Iris pigment epithelial cell (primary cell): ENCODE results near the gene MYNN.
"Not testable (repeated sequence)": the region's sequence is repeated elsewhere in the genome, so short reads cannot be mapped to it uniquely, and the experiment has no call there.

Experiments used
- DNase-seq: peaks from one replicate; pipeline ENCODE4 v3.0.0-alpha.2; 2011; ENCODE audit warnings: low read depth

The MYNN gene

DNA sequence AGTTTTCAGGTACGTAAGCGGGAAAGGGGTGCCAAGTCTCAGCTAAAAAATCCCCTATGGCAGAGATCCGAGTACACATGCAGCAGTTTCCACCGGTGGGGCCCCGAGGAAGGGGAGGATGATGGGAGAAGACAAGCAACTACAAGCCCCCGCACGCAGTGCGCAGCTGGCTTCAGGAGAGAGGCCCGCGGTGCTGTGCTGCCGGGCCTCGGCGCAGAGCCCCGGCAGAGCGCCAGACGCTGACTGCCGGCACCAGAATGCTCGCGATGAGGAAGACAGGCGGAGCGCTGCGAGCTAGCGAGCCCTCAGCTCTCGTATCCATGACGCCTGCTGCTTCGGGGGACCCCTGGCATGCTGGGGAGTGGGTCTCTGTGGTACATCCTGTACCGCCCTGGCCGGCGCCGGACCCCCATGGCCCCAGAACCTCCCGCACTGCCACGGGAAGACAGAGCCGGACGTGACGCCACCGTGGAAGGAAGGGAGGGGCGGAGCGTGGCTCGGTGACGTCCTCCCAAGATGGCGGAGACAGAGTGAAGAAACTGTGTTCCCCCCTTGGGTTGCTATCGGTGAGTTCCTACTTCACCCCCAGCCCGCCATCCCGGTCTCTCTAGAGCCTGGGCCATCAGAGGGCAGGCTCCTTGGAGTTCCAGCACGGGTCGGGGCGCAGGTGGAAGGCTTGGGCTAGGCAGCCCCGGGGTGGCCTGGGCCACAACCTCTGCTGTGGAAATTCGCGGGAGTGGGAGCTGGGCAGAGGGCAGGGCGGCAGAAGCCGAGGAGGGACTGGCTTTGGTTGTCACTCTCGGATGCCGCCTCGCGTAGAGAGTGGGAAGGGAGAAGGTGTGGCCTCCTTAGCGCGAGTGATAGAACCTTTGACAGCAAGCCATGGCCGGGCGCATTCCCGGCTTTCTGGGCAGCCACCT, at the start of gene MYNN:
Gene MYNN, plus strand, starts transcription at position 500 of the 920 bp plus-strand sequence. CDS start 900 bp downstream, outside the sequence.
- peak; percentile 90 for DNase-seq

DNA sequence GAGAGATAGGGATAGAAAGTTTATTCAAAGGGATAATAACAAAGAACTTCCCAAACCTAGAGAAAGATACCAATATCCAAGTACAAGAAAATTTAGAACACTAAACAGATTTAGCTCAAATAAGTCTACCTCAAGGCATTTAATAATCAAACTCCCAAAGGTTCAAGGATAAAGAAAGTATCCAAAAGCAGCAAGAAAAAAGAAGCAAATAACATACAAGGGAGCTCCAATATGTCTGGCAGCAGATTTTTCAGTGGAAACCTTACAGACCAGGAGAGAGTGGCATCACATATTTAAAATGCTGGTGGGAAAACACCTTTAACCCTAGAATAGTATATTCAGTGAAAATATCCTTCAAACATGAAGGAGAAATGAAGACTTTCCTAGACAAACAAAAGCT, 41.3 kb upstream of the MYNN start:
- not testable (repeated sequence) for DNase-seq

DNA sequence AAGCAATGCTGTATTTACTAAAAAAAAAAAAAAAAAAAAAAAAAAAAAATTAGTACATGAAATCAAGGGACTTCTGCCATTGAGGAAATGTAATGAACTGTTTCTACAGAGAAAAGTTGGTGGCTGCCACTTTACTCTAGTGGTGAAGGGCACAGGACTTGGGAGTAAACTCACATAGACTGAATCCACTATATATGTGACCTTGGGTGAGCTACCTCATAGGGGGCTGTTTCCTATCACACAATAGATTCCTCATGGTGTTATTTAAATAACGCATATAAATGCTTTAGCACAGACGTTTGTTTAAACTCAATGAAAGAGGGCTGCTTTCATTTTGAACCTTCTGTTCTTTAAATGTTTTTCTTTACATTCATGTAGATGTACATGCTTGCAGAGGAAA, 34.1 kb upstream of the MYNN start:
- no peak for DNase-seq

DNA sequence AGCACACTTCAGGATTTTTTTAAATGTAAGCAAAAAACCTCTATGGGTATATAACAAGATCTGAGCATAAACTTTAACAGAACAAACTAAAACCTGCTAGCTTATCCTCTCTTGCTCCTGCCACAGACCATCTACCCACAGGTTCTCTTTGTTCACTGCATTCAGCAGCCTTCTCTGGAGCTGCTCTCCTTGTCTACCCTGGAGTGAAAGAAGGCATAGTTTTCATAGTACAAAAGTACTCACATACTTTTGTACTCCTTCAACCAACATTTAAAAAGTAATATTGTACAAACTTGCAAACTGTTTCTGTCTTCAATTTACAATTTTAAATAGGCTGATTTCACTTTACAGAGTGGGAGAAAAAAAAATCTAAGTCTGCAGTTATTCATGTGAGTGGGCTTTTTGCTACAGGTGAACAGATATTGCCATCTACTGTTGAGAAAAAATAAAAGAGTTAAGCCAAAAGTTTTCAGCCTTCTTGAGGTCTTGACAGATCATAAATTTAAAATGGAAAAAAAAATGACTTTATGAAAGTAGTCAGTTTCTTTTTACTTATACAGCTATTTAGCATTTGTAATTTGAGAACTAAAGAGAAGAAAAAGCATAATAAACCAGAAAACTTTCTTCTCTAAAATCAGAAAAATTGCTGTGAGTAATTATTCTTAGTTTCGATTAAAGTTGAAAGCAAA, 28.7 kb upstream of the MYNN start:
- peak; percentile 7 for DNase-seq

DNA sequence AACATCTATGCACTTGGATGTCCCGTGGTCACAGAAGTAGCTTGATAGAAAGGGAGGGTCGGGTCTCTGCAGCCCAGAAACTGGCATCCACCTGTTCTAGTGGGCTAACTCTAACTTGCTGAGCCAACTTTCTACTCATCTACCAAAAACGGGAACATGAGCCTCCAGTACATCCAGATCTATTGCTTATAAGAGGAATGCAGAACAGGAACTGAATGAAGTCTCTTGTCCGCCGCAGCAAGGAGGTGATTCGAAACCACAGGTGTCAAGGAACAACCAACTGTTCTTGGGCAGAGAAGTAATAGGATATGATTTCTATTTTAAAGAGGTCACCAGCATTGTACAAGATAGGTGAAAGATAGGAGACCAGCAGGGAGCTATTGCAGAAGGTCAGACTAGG, 26.3 kb upstream of the MYNN start:
- DNase-seq, result no peak

DNA sequence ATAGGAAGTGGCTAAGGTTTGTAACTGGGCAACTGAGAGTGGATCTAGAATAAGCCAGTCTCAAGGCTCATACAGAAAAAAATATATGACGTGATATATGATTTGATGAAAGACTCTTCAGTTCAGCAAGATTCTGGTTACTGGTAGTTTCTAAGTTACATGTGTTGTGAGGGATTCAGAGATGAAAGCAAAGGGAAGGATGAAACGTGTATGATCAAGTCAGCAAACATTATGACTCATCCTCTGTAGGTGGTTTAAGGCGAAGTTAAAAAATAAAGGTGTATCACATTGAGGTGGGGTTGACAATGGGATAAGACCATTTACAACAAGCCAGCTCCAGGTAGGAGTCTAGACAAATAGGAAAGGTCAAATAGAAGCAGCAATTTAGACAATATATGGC, 24.5 kb upstream of the MYNN start:
- DNase-seq, result no peak

DNA sequence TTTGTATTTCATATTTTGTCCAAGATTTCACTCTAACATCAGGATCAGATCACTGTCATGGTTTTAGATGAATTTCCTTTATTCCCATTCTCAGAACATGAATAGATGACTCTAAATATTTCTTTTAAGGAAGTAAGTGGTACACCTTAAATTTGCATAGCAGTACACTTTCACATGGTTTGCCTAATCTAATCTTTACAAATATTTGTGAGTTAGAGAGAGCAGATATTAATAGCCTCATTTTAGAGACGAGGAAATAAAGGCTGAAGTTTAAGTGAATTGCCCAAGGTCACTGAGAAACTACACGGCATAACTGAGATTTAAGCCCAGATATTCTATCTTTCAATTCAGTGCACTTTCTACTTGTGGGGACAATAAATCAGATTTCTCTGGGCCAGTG, 22.5 kb upstream of the MYNN start:
- DNase-seq, result no peak

DNA sequence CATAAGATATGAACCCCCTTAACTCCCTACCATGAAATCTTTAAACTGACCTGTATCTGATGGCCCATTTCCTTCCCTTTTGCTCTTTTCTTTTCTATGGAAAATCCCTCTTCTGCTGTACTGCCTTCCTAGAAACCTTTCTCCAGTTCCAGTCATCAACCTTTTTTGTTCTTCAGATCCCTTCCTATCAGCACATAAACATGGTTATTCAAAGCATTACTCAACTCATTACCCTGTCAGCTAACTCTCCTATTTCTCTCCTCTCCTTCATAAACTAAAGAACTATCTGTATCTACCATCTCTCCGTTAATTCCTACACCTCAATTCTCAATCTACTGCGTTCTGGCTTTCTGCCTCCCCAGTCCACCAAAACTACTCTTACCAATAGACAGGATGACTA, 21.3 kb upstream of the MYNN start:
- DNase-seq, result no peak

DNA sequence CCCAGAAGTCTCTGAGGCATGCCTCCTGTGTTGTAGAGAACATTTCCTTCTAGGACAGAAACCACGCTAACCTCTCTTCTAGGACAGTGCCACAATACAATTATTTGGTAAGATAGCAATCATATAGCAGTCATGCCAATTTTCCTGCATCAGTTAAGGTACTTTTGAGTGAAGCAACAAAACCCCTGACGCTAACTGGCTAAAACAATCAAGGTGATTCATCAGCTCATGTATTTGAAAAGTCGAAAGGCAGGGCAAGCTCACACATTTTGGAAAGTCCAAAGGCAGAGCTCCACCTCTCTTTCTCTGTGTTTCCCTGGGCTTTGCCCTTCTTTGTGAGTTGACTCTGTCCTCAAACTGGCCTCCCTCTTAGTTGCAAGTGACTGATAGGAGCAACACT, 18.5 kb upstream of the MYNN start:
- no peak for DNase-seq

DNA sequence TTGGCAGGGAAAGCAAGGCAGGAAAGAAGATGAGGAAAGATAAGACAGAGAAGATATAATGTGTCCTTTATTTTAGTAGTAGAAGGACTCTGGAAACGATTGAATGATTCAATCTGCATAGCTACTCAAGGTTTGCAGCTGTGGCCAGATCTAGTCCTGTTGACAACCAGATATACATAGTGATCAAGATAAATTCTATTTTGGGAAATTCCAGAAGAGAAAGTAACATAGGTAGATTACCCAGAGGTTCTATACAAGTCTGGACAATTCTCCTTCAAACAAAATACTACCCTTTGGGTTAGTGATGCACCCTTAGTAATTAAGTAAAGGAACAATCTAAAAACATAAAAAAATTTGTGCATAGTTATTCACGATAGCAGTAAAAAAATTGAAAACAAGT, 17.7 kb upstream of the MYNN start:
- DNase-seq, result no peak

DNA sequence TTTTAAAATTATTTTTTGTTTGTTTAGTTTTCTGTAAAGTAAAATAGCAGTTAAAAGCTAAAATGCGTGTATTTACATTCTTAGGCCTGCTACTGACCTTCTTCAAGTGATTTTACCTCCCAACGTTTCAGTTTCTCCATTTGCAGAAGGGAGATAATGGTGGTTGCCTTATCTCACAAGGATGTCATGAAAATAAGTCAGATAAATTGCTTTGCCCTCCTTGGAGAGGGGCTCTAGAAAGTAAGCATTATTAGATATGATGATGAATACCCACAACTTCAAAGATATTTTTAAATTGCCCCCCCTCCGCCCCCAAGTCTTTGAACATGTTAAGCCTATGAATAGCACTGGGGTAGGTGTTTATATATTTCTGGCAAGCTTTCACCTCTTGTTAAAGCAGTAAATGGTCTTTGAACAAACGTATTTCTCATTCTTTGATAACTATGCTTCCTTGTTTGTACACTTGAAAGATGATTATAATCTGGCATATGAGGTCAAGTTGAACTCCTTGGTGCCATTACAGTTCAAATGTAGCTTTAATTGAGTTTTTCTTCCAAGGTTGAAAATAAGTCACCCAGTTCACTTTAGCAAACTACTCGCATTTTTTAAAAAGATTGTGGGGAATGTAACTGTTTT, 14.7 kb upstream of the MYNN start:
- no peak for DNase-seq

DNA sequence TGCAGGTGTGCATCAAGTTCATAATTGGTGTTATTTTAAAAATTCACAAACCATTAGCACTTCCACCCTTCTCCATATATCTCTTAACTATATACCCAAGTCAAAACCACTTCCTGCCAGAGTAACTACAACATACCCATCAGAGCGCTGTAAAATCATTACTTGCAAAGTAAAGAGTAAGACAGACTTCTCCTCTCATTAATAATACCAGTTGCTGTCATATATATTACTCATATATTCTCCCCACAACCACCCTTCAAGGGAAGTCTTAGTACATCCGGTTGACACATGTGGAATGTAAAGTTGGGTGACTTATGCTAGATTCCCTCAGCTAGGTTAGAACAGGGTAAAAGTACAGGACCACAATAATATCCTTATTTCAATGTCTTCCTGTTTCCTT, 13.9 kb upstream of the MYNN start:
- DNase-seq, result peak; percentile 84

DNA sequence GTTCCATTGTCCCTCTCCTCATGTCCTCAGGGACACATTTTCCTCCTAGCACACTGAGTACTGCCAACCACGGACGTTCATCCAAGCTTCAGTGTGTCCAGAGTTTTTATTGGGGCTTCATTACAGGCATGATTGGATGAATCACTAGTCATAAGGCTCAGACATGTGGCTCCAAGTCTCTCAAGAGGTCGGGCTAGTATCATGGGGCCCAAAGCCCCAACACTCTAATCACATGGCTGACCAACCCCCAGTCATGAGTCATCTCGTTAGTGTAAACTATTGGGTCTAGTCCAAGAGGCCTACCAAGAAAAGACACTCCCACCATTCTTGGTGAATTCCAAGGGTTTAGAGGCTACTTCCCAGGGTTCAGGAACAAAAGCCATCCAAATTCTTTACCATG, 12.7 kb upstream of the MYNN start:
- peak; percentile 83 for DNase-seq

DNA sequence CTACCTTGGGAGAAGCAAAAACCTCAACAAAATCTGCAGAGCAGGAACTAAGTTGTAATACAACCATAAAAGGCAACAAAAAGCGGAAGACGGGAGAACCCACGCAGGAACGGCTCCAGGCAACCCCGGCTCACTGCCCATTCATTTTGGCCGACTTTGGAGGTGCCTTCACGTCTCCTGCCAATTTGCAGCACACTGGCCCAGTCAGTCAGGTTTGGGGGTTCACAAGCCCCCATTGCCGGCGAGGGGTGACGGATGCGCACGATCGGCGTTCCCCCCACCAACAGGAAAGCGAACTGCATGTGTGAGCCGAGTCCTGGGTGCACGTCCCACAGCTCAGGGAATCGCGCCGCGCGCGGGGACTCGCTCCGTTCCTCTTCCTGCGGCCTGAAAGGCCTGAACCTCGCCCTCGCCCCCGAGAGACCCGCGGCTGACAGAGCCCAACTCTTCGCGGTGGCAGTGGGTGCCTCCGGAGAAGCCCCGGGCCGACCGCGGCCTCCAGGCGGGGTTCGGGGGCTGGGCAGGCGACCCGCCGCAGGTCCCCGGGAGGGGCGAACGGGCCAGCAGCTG, 8.8 kb upstream of the MYNN start:
- peak; percentile 62 for DNase-seq

DNA sequence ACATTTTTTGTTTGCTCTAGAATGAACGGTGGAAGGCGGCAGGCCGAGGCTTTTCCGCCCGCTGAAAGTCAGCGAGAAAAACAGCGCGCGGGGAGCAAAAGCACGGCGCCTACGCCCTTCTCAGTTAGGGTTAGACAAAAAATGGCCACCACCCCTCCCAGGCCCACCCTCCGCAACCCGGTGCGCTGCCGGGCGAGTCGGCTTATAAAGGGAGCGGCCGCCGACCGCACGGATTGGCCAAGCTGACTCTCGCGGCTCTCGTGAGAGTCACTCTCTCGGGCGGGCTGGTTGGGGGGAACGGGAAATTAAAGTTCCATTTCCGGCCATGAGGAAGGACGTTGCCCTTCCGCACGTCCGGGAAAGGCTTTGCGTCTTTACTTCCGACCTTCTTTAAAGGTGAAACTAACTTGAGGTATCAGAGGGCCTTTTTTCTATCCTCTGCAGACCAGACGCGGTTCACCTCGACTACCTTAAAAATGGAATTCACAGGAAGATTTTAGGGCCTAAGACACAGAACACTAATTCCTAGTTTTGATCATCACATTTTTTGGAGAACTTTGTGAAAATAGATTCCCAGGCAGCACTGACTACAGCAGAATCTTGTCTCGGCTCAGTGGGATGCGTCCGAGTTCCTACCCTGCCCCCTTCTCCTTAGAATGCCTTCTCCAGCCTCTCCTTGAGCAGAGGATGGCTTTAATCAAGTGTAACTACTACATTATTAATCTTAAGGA, 8.1 kb upstream of the MYNN start, which contains the start of gene TERC:
Gene TERC, minus strand, starts transcription at position 179 of the 731 bp plus-strand sequence.
- peak; percentile 90 for DNase-seq

DNA sequence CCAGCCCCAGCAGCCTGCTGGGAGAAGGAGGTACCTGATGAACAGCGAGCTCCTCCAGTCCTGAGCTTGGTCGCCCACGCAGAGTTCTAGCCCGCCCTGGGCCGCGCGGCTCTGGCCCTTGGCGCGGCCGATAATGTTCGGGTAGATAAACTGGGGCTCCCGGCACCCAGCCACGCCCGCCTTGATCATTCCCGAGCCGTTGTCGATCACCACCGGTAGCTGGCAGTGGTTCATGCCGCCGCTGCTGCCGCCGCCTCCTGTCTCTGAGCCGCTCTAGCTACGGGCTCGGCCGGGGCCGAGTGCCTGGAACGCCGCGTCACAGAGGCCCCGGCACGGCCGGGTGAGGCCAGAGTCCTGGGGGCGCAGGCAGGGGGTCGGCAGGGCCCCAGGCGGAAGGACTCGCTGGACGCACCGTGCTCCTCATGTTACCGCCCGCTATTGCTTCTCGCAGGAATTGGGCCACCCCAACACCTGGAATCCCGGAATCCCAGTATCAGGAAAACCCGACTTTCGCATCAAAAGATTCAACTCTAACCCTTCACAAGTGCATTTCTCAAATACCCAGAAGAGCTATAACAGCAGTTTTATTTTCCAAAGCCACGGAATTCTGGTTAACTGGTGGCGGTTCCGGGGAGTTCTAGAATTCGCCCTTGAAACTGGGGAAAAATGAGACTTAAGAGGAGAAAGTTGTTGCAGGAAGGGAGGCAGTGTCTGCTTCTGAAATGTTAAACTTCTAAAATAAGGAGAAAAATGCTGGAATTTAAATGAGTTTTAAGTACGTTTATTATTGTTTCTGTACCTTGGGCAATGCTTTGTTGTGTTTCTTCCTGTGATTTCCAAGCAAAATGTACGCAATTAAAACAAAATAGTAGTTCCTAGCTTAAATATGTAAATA, 3.7 kb upstream of the MYNN start, which contains the start of gene ACTRT3:
Gene ACTRT3, minus strand, starts transcription at position 275 of the 895 bp plus-strand sequence. Its CDS starts 41 bp downstream, at position 234.
- peak; percentile 81 for DNase-seq

DNA sequence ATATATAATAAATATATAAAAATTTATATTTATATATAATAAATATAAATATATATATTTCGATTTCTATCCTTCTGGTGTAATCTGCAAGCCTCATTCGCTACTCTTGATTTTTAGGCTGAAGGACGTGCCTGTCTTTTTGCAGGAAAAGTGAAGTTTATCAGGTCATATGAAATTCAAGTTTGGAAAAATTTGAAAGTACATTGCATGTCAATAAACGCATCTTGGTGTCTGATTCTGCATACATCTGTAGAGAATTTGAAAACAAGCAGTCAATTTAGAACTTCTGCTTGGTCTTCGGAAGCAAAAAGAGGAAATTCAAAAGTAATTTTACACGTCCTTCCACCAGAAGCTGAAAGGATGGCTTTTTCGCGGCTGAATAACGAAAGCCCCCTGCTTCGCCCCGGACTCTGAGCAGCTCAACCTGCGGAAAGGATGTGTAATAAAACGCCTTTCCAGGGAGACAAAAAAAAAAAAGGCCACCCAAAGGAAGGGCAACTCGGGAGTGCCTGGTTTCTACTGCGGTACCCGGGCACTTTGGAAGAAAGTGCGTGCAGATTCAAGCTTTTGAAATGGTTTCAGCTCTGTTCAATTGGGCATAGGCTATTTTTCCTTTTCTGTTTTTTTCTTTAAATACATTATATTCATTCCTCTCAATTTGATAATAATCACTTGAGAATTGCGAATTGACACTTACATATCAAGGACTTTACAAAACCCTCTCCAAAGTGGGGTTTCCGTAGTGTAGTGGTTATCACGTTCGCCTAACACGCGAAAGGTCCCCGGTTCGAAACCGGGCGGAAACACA, 1.5 kb upstream of the MYNN start:
- DNase-seq, result peak; percentile 57

DNA sequence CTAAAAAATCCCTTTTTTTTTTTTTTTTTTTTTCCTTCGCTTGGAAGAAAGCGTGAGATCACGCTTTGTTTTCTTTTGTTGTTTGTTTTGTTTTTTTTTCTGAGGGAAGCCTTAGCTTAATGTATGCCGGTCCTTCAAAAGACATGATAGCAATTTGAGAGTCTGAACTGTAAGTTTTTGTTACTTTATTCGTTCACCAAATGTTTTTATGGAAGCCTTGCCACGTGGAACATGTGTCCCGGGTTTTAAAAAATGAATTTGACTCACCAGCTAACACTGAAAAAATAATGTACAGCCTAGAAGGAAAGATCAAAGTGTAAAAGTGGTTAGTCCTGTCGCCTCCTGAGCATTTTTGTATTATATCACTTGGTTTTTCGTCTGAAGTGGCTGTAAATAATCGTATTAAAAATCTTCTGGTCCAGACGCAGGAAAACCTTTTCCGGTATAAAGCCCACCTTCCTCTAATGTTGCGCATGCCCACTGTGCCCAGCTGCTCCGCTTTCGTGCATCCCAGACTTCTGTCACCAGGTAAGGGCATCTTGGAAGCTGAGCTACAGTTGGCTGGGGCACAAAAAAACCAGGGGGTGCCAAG, 795 bp upstream of the MYNN start:
- DNase-seq, result peak; percentile 72

DNA sequence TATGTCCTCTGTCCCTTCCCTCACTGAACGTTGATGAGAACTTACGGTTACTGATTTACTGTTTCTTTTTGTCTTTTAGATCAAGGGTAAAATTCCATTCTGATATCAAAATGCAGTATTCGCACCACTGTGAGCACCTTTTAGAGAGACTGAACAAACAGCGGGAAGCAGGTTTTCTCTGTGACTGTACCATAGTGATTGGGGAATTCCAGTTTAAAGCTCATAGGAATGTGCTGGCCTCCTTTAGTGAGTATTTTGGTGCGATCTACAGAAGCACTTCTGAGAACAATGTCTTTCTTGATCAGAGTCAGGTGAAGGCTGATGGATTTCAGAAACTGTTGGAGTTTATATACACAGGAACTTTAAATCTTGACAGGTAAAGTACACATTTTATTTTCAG, 990 bp downstream of the MYNN start:
- DNase-seq, result peak; percentile 12
